K562 (cell line): ENCODE results near the gene CTSZ. TPM values are rescaled to one million over a fixed set of nuclear protein-coding genes. Genes with fewer than 3 reads are reported as not detected.

Experiments used
- CREB3L1 ChIP-seq: fragments of 450-650 bp; IDR thresholded peaks from 2 replicates; pipeline ENCODE4 v1.6.1; 2014; ENCODE audit warnings: low read depth, mild to moderate bottlenecking, moderate library complexity, borderline replicate concordance
- ELK1 ChIP-seq: sonication (generic); formaldehyde crosslinking; IDR thresholded peaks from 2 replicates; pipeline ENCODE4 v1.8.1; 2022; ENCODE audit warnings: missing genetic modification reagents
- HMG20A ChIP-seq: fragments of 450-650 bp; formaldehyde crosslinking; conservative IDR thresholded peaks from 2 replicates; pipeline ENCODE4 v1.4.0; 2020; ENCODE audit warnings: mild to moderate bottlenecking, mixed read lengths
- KAT2B ChIP-seq: IDR thresholded peaks from one replicate; pipeline ENCODE4 v1.6.1; 2012; ENCODE audit warnings: low read depth, mild to moderate bottlenecking, control low read depth, inconsistent platforms, low read length, moderate library complexity
- KDM1A ChIP-seq, 2 experiments: fragments of 450-650 bp; IDR thresholded peaks; 2 replicates each; pipeline ENCODE4 v1.6.1; 2016; ENCODE audit warnings: mild to moderate bottlenecking in 2 of 2
- MEIS2 ChIP-seq: fragments of 450-650 bp; IDR thresholded peaks from 2 replicates; pipeline ENCODE4 v1.6.1; 2014; ENCODE audit warnings: mild to moderate bottlenecking; ENCODE audit not compliant: partially characterized antibody
- NCOA1 ChIP-seq: fragments of 450-650 bp; IDR thresholded peaks from 2 replicates; pipeline ENCODE4 v1.6.1; 2016; ENCODE audit warnings: low read depth
- NFXL1 ChIP-seq: fragments of 450-650 bp; formaldehyde crosslinking; IDR thresholded peaks from 2 replicates; pipeline ENCODE4 v1.4.0; 2021; ENCODE audit warnings: mild to moderate bottlenecking
- RCOR1 ChIP-seq, 2 experiments: IDR thresholded peaks; 2 replicates each; pipeline ENCODE4 v1.6.1; 2012; ENCODE audit warnings: low read depth in 2 of 2, low read length in 2 of 2, borderline replicate concordance in 1 of 2, improper control_type of control experiment in 1 of 2
- RFX1 ChIP-seq: fragments of 450-650 bp; IDR thresholded peaks from 2 replicates; pipeline ENCODE4 v1.6.1; 2016; ENCODE audit warnings: mild to moderate bottlenecking, moderate library complexity
- SREBF1 ChIP-seq: fragments of 150-350 bp; IDR thresholded peaks from 2 replicates; pipeline ENCODE4 v1.6.1; 2014; ENCODE audit warnings: antibody characterized with exemption, low read depth, low read length, borderline replicate concordance
- TRIM25 ChIP-seq: fragments of 450-650 bp; IDR thresholded peaks from 2 replicates; pipeline ENCODE4 v1.7.0; 2016; ENCODE audit warnings: borderline replicate concordance
- ZKSCAN3 ChIP-seq: fragments of 250-450 bp; sonication (Bioruptor Pico); IDR thresholded peaks from 2 replicates; pipeline ENCODE4 v1.4.0; 2020
- ZMIZ1 ChIP-seq, 2 experiments: fragments of 150-350 bp in 1 of 2; IDR thresholded peaks; 2 replicates each; pipeline ENCODE4 v1.6.1; 2012 to 2016; ENCODE audit warnings: low read depth in 2 of 2, low read length in 2 of 2, mild to moderate bottlenecking in 1 of 2, moderate library complexity in 1 of 2
- ZNF165 ChIP-seq: fragments of 250-450 bp; sonication (Bioruptor Pico); IDR thresholded peaks from 2 replicates; pipeline ENCODE4 v1.4.0; 2020; ENCODE audit warnings: borderline replicate concordance
- ZNF212 ChIP-seq: fragments of 450-650 bp; formaldehyde crosslinking; IDR thresholded peaks from 2 replicates; pipeline ENCODE4 v1.4.0; 2020; ENCODE audit warnings: mild to moderate bottlenecking
- ZNF232 ChIP-seq: sonication (generic); formaldehyde crosslinking; IDR thresholded peaks from 2 replicates; pipeline ENCODE4 v1.8.0; 2022; ENCODE audit warnings: mild to moderate bottlenecking, missing genetic modification reagents
- ZNF699 ChIP-seq: fragments of 250-450 bp; sonication (Bioruptor Pico); IDR thresholded peaks from 2 replicates; pipeline ENCODE4 v1.8.0; 2021; ENCODE audit warnings: mild to moderate bottlenecking, moderate library complexity; ENCODE audit not compliant: insufficient replicate concordance
- ZNF79 ChIP-seq: fragments of 250-450 bp; sonication (Bioruptor Pico); IDR thresholded peaks from 2 replicates; pipeline ENCODE4 v1.4.0; 2020; ENCODE audit warnings: low read depth, mild to moderate bottlenecking, moderate library complexity
- ZNF830 ChIP-seq: fragments of 250-450 bp; sonication (Bioruptor Pico); IDR thresholded peaks from 2 replicates; pipeline ENCODE4 v1.5.0; 2021; ENCODE audit warnings: mild to moderate bottlenecking
- polyA plus RNA-seq, 8 experiments: library from polyadenylated mRNA; depleted of rRNA in 4 of 8; stranded (reverse) in 5 of 8; unstranded in 3 of 8; fragments of >200 nt; fragmentation: Nextera tagmentation in 2 of 8; fragmentation: Illumina TruSeq in 1 of 8; extraction: Ambion mirVana in 2 of 8; extraction: Trizol in 1 of 8; gene quantifications; 2 replicates each; pipeline versions ENCODE4 v1.2.1 to v1.2.3, GENCODE V29; 2011 to 2014; ENCODE audit warnings: inconsistent platforms in 1 of 8, missing spikeins in 1 of 8
- total RNA-seq, 7 experiments: library from RNA; depleted of rRNA in 6 of 7; stranded (reverse); fragments of >200 nt in 6 of 7; fragmentation: Illumina TruSeq in 2 of 7; extraction: Trizol in 2 of 7; gene quantifications; 2 replicates each; pipeline versions ENCODE4 v1.2.1 to v1.2.3, GENCODE V29; 2011 to 2021; ENCODE audit warnings: low replicate concordance in 1 of 7

CTSZ gene
- total and polyA plus RNA-seq, 9 of the 15 experiments (the other 6 are each of a cell fraction or from before 2014, with no cell fraction given), result 1.6 to 143 (median 82.8) TPM

- no peak for TF ChIP-seq KAT2B
- no peak for TF ChIP-seq ZNF79 (CRISPR knock-in tag)
- no peak for TF ChIP-seq ZNF232 (CRISPR knock-in tag)
- no peak for TF ChIP-seq ZMIZ1 (IDR thresholded peaks at IDR 0.05; ENCODE audit: low read depth in 2 of 2, low read length in 2 of 2)
- no peak for TF ChIP-seq TRIM25
- no peak for TF ChIP-seq NFXL1 (CRISPR knock-in tag)
- no peak for TF ChIP-seq ZNF212 (CRISPR knock-in tag)
- no peak for TF ChIP-seq ZNF830 (CRISPR knock-in tag)
- TF ChIP-seq CREB3L1, result no peak
- peak; percentile 37 for TF ChIP-seq MEIS2
- TF ChIP-seq ZNF165 (CRISPR knock-in tag), result no peak
- TF ChIP-seq SREBF1, result no peak
- TF ChIP-seq KDM1A (IDR thresholded peaks at IDR 0.05), result peak in 1 of 2 experiments; percentile 48; a peak in 2 of 4 replicates
- no peak for TF ChIP-seq RFX1
- no peak for TF ChIP-seq NCOA1
- TF ChIP-seq RCOR1 (IDR thresholded peaks at IDR 0.05; ENCODE audit: borderline replicate concordance in 1 of 2, low read depth in 2 of 2, low read length in 2 of 2), result 0 out of 4 replicates have a peak, but pooled peaks of 1 of the 2 experiments have one; percentile 42
- TF ChIP-seq HMG20A, result no peak
- TF ChIP-seq ELK1 (CRISPR knock-in tag), result no peak
- TF ChIP-seq ZNF699, result no peak
- TF ChIP-seq ZKSCAN3 (CRISPR knock-in tag), result no peak
These were observed 2.1 kb downstream of the CTSZ start (continued) for GRCh38 chr20:59004763-59005522.
